Measurements from ENCODE around the gene FGF19.

The FGF19 gene

DNA sequence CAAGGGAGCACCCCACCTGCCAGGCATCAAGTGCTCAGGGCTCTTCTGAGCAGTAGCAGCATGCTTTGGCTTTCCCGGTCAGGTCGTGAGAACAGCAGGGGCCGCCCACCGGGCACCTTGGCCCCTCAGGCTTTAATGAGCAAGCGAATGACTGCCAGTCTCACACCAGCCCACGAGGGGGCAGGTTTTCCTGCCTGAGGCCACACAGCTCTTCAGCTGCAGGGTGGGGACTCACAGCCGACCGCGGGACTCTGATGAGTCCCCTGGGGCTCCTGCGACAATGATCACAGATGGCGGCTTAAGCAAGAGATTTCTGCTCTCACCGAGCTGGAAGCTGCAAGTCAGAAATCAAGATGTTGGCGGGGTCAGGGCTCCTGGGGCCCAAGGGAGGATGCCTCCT, 14.3 kb upstream of the FGF19 start:
- no peak for DNase-seq (ENCODE audit: low read depth in 2 of 2, low spot score in 1 of 2)

DNA sequence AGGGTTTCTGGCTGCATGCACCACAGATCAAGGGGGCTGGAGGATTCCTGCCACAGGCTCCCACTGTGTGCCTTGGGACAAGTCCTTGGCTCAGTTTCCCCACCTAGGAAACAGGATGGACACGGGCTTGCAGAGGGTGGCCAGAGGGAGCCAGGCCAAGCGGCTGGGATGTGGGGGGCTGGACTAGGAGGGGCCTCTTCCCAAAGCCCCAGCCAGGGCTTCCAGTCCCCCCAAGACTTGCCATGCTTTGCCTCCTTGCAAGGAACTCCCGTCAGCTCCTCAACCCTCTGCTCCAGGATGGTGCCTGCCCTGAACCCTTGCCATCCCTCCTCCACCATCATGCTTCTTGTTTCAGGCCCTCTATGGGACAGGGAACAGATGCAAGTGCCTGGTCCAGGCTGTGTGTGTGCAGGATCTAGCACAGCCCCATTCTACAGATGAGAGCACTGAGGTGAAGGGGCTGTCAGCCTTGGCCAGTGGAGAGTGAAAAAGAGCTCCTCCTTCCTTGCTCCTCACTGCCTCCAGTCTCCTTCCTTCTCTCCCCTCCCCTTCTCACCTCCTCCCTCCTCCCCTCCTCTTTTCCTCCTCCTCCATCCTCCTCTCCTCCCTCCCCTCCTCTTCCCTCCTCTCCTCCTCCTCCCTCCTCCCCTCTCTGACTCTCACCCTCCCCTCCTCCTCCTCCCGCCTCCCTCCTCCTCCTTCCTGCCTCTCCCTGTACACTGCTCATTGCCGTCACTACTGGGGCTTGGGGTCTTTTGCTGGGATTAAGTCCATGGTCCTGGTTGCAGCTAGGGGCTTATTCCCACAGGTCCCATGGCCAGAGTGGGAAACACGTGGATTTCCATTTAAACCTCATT, 13.3 kb upstream of the FGF19 start:
- DNase-seq (ENCODE audit: low read depth in 2 of 2, low spot score in 1 of 2): no peak

DNA sequence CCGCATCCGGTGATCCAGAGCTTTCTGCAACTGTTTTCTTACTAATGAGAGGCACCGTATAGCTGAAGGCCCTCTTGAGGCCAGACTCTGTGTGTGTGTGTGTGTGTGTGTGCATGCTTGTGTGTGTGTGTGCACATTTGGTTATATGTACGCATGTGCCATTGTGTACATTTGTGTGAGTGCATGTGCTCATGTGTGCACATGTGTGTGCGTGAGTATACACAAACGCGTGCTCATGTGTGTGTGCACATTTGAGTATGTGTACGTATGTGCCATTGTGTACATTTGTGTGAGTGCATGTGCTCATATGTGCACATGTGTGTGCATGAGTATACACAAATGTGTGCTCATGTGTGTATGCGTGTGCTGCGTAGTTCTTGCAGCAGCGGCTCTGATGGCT, 12.3 kb upstream of the FGF19 start:
- DNase-seq (ENCODE audit: low read depth in 2 of 2, low spot score in 1 of 2): no peak

DNA sequence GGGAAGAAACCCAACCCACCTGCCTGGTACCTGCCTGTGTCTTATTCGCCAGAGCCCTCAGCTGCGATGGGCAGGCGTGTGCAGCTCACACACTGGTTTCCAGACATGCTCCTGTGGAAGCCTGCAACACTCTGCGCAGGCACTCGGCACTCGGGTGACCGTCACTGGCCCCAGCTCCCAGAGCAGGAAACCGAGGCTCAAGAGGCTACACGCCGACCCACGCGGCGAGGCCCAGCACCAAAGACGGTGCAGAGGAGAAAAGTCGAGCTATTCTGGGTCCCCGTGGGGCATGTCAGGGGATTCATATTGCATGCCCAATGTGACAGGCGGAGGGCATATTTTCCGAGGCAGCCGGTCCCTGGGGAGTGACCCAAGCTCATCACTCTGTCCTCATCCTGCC, 11.6 kb upstream of the FGF19 start:
- no peak for DNase-seq (ENCODE audit: low read depth in 2 of 2, low spot score in 1 of 2)

DNA sequence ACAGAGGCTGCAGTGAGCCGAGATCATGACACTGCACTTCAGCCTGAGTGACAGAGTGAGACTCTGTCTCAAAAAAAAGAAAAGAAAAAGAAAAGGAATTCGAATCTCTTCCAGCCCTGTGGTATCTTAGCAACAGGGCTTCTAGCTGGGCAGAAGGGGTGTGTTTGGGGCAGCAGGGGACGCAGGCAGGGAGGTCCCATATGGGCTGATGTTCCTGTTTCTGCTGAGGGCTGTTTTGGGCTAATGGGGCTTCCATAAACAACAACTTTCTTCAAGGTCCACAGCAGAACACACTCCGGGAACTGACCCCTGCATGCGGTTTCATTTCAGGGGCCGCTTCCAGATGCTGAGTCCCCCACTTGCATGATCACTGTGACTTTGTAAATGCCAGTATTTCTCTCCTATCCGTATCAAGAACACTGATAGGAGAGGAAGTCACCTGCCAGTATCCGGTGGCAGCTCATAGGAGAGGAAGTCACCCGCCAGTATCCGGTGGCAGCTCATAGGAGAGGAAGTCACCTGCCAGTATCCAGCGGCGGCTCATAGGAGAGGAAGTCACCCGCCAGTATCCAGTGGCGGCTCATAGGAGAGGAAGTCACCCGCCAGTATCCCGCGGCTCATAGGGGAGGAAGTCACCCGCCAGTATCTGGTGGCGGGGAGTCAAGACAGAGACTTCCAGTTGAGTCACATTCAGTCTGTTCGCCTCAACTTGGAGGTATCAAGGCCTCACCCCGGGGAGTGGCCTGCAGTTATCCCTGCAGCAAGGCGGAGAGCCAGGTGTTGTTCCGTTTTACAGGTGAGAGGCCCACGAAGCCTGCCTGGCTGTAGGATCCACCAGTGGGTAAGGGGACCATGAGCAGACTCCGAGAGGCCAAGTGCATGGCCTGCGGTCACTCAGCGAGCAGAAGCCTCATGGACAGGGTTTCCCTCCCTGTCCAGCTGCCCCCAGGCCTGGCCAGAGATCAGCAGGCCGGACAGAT, 8.3 kb upstream of the FGF19 start:
- DNase-seq (ENCODE audit: low read depth in 2 of 2, low spot score in 1 of 2): no peak

DNA sequence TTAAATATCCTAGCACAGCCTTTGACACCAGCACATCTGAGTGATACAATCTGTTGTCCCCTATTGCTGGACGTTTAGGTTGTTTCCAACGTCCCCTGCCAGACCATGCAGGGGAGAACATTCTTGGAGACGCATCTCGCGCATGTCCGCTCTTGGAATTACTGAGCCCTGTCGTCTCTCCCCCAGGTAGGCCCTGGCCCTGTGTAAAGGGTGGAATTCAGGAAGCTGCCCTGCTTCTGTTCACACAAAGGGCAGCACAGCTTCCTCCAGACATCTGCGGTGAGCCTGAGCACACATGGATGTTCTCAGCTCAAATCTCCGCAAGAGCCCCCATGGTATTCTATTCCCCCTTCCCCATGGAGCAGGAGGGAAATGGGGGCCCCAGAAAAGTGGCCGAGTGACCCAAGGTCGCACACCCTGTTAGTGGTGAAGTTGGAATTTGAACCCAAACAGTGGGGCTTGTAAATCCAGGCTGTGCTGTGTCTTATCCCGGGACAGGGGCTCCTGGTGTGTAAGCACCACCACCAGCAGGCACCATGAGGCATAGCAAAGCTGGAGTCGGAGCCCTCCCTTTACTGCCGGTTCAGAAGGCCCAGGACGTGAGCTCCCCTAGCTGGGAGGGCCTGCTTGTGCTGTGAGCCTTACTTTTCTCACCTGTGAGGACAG, 5.0 kb upstream of the FGF19 start:
- no peak for DNase-seq (ENCODE audit: low read depth in 2 of 2, low spot score in 1 of 2)

DNA sequence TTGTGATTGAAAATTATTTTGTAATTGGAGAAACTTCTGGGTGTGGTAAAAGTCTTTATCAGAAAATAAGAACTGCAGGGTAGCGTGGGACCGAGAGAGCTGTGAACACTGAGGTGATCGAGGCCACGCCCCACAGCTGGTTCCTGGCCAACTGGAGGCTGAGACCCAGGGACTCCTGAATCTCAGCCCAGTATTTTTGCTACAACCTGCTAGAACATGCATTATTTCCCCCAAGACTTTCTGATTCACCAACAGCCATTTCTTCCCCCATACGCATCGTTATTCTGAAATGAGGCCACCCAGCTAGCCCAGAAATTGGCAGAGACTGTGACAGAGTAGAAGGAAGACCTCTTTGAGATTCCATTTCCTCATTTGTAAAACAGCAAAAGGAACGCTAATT, 3.4 kb upstream of the FGF19 start:
- no peak for DNase-seq (ENCODE audit: low read depth in 2 of 2, low spot score in 1 of 2)

DNA sequence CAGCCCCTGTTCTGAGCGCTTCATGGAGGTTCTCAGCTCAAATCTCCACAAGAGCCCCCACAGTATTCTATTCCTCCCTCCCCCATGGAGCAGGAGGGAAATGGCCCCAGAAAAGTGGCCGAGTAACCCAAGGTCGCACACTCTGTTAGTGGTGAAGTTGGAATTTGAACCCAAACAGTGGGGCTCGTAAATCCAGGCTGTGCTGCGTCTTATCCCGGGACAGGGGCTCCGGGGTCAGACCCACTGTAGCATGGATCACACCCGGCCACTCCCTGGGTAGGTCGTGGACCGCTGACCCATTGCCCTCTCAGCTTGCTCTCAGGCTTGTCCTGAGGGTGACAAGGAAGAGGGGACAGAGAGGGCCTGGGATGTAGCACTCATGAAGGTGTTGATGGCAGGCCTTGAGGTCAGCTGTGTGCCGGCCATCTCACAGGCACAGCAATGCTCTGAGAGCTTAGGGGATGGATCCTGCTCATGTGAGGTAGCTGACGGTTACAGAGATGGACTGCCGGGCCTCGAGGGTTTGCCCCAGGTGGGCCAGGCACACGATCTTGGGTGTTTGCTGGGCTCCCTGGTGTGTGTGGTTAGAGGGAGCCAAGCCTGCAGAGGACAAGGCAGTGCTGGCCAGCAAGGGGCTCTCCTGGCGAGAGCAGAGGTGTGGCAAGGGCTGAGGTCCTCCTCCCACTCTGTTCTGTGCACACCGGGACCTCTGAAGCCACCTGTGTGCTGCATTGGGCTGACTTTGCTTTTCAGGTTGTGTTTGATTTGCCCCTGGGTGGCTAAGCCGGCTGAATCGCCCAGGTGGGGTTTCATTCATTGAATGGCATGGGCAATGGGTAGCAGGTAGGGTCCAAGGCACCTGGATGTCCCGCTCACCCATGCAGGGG, 2.3 kb upstream of the FGF19 start:
- DNase-seq (ENCODE audit: low read depth in 2 of 2, low spot score in 1 of 2): no peak

DNA sequence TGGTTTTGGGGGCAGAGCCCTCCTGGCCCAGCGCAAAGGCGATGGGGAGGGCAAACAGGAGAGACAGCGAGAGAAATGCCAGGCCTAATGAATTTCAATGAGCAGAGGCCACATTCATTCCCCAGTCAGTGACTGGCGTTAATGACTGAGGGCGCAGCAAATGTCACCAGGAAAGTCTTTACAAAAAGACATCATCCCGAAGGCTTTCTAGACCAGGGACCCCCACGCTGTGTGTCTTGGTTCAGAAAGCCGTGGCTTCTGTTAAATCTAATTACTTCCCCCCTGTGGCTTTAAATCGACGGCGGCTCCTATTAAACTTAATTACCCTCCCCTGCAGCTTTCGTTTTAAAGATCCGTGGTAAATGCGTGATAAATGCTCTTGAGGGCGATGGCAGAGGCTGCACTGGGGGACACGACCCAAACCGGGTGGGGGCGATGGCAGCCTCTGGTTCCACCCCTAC, 1.6 kb upstream of the FGF19 start:
- DNase-seq (ENCODE audit: low read depth in 2 of 2, low spot score in 1 of 2): no peak

DNA sequence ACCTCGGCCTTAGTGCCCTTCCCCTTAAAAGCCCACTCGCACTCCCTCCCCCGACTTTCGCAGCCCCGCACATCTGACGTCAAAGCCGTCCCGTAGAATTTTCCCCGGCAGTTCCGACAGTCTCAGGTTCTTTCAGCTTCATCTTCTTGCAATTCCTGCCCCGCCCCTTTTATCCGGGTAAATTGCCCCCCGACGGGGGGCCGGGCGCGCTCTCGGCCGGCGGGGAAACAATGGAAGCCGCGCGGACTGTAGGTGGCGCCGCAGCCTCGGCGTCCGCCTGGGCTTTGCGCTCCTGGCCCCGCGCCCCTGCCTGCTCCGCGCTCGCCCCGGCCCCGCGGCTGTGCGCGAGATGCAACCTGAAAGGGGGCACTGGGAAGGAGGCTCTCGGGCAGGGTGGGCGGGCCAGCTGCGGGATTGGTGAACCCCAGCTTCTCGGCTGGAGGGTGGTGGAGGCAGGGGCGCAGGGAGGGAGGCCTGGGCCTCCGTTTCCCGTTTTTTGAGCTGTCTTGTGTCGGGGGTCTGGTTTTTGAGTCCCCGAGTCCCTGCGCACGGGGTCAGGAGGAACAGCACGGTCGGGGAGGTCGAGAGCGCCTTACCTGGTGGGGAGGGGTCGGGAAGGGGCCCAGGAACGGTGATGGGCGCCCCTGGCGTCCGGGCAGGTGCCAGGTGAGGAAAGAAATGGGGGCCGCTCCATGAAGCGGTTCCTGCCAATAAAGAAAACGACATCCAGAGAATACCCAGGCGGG, 859 bp upstream of the FGF19 start:
- DNase-seq (ENCODE audit: low read depth in 2 of 2, low spot score in 1 of 2): no peak

DNA sequence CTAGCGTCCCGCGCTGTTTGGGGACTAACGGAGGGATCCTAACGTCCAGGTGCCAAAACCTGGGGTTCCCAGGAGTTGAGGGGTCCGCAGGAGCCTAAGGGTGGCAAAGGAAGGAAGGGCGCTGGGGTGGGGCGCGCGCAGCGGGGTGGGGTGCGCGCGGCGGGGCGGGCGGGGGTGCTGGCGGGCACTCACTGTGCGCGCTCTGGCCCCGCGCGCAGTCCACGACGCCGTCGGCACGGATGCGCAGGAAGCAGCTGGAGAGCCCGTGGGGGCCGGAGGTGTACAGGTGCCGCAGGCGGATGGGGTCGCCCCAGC, 412 bp downstream of the FGF19 start:
- no peak for DNase-seq (ENCODE audit: low read depth in 2 of 2, low spot score in 1 of 2)

DNA sequence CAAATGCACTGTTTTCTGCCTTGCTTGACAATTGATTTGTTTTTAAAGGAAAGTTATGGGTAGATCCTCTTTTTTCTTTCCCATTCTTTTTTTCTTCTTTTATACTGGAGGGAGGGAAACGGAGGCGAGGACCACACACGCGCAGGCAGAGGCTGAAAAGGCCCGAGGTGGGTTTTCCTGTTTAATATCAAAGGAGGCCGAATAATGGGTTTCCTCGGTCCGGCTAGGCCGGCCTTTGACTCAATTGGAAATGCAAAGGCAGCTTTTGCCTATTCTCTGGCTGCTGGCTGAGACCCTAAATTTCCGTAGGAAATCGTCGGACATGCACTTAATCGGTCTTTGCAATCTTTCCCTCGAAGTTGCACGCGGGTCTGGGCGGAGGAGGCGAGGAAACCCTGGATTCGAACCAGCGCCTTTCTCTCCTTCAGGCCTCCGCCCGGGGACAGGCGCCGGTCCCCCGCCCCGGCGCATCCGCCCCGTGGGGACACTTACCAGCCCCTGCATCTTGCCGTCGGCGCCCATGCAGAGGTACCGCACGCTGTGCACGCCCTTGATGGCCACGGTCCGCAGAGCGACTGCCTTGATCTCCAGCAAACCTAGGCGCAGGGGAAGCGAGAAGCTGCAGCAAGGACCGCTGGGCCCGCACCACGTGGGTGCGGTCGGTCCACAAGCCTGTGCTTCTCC, 911 bp downstream of the FGF19 start:
- no peak for DNase-seq (ENCODE audit: low read depth in 2 of 2, low spot score in 1 of 2)

DNA sequence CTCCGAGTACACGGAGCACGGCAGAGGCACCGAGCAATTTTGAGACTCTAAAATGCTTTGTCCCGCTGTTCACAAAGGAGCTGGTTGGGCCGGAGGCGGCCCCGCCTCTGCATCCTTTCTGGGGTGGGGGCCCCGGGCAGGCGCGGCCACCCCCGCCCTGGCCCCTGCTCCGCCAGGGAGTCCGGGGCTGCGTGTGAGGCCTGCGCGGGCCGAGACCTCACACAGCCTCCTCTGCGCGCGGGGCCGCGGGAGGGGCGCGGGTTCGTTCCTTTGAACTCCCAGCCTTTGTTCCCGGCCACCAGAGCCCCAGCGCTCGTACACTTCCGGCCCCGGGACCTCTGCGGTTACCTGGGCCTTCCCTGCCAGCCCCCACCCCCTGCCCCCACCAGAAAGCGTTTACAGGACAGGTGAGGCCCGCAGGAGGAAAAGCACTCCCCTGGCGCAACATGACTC, 1.6 kb downstream of the FGF19 start:
- DNase-seq (ENCODE audit: low read depth in 2 of 2, low spot score in 1 of 2): no peak

DNA sequence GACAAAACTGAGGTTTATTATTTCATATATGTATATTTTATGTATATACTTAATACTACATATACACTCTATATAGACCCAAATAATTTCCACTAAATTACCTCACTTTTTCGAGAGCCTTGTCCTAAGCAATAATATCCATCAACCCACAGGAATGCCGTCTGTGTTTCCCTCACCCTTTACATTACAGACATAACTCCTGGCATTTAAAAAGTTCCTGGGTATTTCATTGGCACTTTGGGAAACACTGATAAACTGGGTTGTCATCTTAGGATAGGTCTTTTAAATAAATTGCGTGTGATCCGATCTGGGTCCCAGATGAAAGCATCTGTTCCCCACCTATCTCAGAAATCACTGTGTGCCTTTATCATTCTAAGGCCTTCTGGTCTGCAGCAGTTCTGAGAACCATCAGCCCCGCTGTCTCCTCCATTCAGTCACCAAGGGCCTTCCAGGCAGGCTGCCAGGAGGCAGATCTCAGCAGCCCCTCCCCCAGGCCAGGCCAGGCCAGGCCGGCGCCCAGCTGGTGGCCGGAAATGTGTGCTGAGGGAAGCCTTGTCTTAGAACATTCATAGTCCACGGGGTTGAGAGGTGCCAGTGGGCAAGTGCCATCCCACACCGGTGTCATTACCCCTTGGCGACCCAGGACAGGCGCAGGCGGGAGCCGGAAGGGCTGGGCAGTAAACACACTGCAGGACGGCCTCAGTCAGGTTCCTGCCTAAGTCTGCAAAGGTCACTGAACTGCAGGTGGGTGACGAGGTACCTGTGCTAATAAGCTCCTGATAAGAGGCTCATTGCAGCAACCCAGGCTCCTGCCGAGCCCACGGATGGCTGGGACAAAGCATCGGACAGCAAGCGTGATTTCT, 3.3 kb downstream of the FGF19 start:
- no peak for DNase-seq (ENCODE audit: low read depth in 2 of 2, low spot score in 1 of 2)

DNA sequence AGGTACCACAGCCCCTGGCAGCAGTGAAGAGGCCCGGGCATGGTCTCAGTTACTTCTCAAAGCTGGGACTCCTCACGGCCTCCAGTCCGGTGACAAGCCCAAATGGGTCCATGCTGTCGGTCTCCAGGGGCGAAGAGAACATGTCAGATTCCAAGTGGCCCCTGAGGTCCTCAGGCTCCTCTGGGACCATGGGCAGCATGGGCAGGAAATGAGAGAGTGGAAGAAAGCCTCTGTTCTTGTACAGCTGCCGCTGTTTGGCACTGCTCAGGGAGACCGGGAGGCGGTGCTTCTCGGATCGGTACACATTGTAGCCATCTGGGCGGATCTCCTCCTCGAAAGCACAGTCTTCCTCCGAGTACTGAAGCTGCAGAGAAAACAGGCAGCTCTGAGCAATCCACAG, 4.6 kb downstream of the FGF19 start:
- no peak for DNase-seq (ENCODE audit: low read depth in 2 of 2, low spot score in 1 of 2)

DNA sequence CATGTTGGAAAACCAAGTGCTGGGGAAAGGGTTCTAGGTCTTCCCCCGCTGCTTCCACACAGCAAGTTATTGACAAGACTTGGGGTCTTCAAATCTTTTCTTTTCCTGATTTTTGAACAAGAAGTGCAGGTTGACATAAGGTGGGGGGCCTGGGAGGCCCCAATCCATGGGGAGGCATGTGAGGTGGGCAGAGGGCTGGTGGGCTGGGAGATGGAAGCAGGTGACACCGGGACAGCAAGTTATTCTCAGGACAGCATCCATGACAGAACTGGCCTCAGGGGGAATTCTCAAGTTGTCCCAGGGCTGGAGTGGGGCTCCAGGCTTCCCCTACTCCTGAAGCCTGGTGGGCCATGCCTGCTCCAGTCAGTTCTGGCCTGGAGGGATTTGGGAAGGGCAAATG, 5.5 kb downstream of the FGF19 start:
- DNase-seq (ENCODE audit: low read depth in 2 of 2, low spot score in 1 of 2): no peak

DNA sequence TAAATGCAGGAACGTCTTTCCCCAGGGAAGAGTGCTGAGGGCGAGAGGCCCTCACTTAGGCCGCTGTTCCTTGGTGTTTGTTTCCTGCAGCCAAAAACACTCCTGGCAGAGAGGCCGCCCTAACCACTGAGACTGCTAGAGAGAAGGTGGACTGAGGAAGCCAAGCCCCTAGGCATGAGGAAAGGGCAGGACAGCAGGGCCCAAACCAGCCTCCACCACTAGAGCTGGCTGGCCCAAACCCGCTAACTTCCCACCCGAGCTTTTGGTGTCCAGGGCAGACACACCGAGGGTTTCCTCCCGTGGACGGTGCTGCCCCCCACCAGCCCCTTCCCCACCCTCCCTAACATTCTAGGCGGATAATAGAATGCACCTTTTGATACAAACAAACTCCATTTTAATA, 6.0 kb downstream of the FGF19 start:
- no peak for DNase-seq (ENCODE audit: low read depth in 2 of 2, low spot score in 1 of 2)

DNA sequence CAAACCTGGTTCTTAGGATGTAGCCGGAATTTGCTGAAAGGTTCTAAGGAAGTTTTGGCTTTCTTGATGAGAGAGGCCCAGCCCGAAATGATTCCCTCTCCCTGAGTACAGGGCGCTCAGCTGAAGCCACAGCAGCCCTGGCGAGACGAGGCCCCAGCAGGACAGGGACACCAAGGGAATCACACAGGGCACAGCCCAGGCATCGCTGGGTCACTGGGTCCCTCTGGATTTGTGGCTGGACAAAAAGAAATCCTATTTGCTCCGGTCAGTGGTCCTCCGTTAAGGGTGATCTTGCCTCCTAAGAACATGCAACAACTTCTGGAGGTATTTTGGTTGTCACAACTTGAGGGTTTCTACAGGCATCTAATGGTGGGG, 6.4 kb downstream of the FGF19 start:
- no peak for DNase-seq (ENCODE audit: low read depth in 2 of 2, low spot score in 1 of 2)
